AG08395 (cell line): ENCODE results near the gene GCDH.
"Not testable (repeated sequence)": the region's sequence is repeated elsewhere in the genome, so short reads cannot be mapped to it uniquely, and the experiment has no call there.

Source experiments
- DNase-seq: peaks from one replicate; pipeline ENCODE4 v3.0.0; 2012; ENCODE audit warnings: mixed read lengths, low spot score

The GCDH gene

GRCh38 chr19:12907166-12907565 is 16.2 kb downstream of the GCDH start:
- no peak for DNase-seq

- no peak for DNase-seq
Observed at GRCh38 chr19:12912571-12912970, 21.6 kb downstream of the GCDH start.

GRCh38 chr19:12913011-12913561 is 22.1 kb downstream of the GCDH start:
- DNase-seq = peak; percentile 65

GRCh38 chr19:12913851-12914690 is 23.1 kb downstream of the GCDH start:
- DNase-seq = peak; percentile 47

GRCh38 chr19:12915860-12916259 is 24.9 kb downstream of the GCDH start:
- DNase-seq = not testable (repeated sequence)

- DNase-seq = no peak
Observed at GRCh38 chr19:12918253-12918652, 27.3 kb downstream of the GCDH start.

- no peak for DNase-seq
Observed at GRCh38 chr19:12921047-12921446, 30.1 kb downstream of the GCDH start.

DNA sequence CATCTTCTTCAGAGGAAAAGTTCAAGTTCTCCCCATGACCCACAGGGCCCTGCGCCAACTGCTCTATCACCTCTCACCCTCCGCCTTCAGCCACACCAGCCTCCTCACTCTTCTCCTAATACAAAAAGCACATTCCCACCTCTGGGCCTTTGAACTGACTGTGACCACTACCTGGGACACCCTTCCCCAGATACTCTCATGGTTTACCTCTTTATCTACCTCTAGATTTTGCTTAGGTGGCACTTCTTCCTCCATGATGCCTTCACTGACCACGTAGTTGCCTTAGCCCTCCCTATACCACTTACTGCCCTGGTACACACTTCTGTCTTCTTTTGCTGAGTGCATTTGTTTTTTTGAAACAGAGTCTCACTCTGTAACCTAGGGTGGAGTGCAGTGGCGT is 32.0 kb downstream of the GCDH start:
- no peak for DNase-seq

GRCh38 chr19:12924621-12925310 is 33.8 kb downstream of the GCDH start:
- no peak for DNase-seq

DNA sequence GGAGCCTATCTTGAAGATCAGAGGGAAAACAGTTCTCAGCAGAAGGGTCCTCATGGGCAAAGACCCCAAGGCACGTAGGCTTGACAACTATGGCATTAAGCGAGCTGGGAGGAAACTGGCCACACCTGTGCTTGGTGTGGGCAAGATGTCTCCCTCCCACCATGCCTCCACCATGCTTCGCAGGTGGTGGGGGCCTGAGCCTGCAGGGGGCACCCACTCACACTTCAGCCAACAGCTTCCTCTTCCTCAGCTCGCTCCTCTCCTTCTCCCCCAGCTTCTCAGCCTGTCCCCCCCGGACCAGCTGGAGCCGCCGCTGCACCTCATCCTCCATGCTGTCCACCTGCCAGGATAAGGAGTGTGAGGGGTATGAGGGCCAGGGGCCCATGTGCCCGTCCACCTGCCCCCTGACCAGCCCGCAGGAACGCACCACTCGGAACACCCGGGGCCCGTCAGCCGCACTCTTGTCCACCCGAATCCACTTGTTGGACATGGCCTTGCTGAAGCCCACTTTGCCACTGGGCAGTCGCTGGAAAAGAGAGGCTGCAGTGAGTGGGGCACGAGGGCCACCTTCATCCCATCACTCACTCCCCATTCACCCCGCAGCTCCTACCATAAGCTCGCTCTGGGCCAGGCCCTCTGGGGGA is 39.2 kb downstream of the GCDH start:
- no peak for DNase-seq

- DNase-seq = no peak
Observed at GRCh38 chr19:12932392-12933286, 41.7 kb downstream of the GCDH start.

DNA sequence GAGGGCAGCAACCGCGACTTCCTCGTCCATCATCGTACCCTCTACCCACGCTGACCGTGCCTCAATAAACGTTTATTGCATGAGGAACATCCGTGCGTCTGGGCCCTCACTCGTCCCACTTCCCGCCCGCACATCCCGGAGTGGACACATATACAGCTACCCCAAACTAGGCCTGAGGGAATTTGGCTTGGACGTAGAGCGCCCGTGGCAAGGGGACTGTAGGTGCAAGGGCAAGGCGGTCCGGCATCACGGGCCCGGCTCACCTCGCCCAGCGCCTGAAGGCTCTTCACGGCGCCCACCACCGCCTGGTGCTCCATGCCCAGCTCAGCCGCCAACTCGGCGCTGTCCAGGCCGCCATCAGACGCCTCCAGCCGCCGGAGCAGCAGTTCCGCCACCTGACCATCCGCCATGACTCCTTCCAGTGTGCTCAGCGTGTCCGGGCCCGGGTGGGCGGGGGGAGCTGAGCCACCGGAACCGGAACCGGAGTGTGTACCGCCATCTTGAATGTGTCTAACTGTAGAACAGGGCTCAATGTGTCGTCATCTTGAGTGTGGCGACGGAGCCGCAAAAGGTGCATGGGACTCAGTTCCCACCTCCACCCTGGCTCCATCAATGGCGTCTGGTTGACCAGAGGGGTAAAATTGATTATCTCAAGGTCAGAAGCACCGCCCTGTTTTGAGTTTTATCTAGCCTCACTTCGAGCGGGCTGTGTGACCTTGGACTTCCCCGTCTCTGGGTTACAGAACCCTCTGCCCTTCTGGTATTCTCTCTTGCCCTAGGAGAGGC is 42.5 kb downstream of the GCDH start, which contains the start of gene FARSA:
Gene FARSA (minus strand): TSS at position 425 of the 786 bp plus-strand sequence. CDS start 15 bp downstream, at position 410.
- peak; percentile 94 for DNase-seq

DNA sequence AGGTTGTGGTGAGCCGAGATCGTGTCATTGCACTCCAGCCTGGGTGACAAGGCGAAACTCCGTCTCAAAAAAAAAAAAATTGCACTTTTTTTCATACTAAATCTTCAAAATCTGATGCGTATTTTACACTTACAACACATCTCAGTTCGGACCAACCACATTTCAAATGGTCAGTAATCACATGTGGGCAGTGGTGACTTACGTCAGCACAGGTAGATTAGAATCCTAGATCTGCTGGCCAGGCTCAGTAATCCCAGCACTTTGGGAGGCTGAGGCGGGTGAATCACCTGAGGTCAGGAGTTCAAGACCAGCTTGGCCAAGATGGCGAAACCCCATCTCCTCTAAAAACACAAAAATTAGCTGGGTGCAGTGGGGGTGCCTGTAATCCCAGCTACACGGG is 44.1 kb downstream of the GCDH start:
- DNase-seq = no peak

DNA sequence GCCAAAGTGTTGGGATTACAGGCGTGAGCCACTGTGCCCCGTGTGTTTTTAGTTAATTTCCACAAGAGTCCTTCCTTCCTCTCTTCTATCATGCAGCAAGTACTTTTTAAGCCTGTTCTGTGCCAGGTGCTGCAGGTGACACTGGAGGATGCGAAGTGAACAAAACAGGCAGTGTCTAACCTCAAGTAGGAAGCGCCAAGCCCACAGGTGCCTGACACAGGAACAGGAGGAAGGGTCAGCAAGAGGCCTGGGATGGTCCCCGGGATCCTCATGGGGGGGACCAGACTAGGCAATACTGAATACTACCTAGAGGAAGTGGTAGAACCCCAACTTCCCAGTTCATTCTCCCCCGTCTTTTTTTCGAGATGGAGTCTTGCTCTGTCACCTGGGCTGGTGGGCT is 45.6 kb downstream of the GCDH start:
- DNase-seq = no peak

- DNase-seq = no peak
Observed at GRCh38 chr19:12937093-12937926, 46.4 kb downstream of the GCDH start.

DNA sequence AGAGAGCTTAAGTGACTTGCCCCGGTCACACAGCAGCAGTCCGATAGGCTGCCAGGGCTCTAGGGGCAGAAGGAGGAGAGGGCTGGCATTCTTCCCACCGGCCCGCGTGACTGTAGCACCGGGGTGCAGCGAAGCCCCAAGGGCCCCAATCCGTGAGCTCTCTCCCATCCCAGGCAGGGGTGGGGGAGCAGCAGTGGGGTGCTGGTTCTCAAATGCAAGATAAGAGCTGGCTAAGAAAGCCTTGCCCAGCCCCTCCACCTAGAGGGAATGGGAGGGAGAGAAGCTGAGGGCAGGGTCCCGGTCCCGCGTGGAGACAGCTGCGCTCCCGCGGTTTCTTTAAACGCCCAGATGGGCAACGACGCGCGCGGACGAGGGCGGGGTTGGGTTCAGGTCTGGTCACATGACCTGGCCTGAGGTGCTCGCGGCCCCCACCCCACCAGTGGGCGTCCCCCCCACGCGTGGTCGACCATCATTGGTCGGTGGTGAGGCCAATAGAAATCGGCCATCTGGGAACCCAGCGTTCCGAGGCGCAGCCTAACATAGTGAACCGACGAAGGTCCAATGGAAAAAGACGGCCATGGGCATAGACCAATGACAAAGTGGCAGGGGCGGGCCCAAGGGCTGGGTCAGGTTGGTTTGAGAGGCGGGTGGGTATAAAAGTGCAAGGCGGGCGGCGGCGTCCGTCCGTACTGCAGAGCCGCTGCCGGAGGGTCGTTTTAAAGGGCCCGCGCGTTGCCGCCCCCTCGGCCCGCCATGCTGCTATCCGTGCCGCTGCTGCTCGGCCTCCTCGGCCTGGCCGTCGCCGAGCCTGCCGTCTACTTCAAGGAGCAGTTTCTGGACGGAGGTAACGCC is 47.2 kb downstream of the GCDH start, which contains the start of gene CALR:
Gene CALR (plus strand): TSS at position 683 of the 852 bp plus-strand sequence. CDS start 71 bp downstream, at position 754.
- DNase-seq = peak; percentile 99

GRCh38 chr19:12938779-12939601 is 48.0 kb downstream of the GCDH start:
- peak; percentile 17 for DNase-seq

GRCh38 chr19:12939975-12940423 is 49.0 kb downstream of the GCDH start:
- no peak for DNase-seq
